ENCODE data around the gene IMMP2L. TPM values are rescaled to one million over a fixed set of nuclear protein-coding genes. Genes with fewer than 3 reads are reported as not detected.

Gene IMMP2L
- polyA plus RNA-seq, 1 donor from 2014 or later: 23.2 TPM

GRCh38 chr7:111228437-111228836 lies 333.9 kb downstream of the IMMP2L start:
- Mint-ChIP-seq H3K4me1 (peaks cover 0 to 5% (median 3%) of the 10 kb centered on the region in 3 donors), H3K27me3 (no peaks in the 10 kb centered on the region), H3K4me3 (no peak overlapping the region), H3K27ac (no peak overlapping the region), H3K9me3 (no peaks in the 10 kb centered on the region), H3K36me3 (peaks cover 11% of the 10 kb centered on the region)

- H3K36me3 Mint-ChIP-seq: peaks cover 9% of the 10 kb centered on the region
- H3K9me3 Mint-ChIP-seq: no peaks in the 10 kb centered on the region
- no peak overlapping the region for H3K27ac Mint-ChIP-seq
- no peaks in the 10 kb centered on the region for H3K27me3 Mint-ChIP-seq
- no peaks in the 10 kb centered on the region for H3K4me1 Mint-ChIP-seq
- no peak overlapping the region for H3K4me3 Mint-ChIP-seq
Measured at GRCh38 chr7:111226800-111227199, 335.5 kb downstream of the IMMP2L start.

GRCh38 chr7:111224354-111225231 lies 337.7 kb downstream of the IMMP2L start:
- Mint-ChIP-seq H3K36me3 (peaks cover 3% of the 10 kb centered on the region), H3K4me1 (no peaks in the 10 kb centered on the region), H3K4me3 (no peak overlapping the region), H3K27me3 (no peaks in the 10 kb centered on the region), H3K27ac (no peak overlapping the region), H3K9me3 (no peaks in the 10 kb centered on the region)

GRCh38 chr7:111223802-111224253 lies 338.5 kb downstream of the IMMP2L start:
- Mint-ChIP-seq H3K4me1 (no peaks in the 10 kb centered on the region), H3K27me3 (no peaks in the 10 kb centered on the region), H3K4me3 (no peak overlapping the region), H3K9me3 (no peaks in the 10 kb centered on the region), H3K27ac (no peak overlapping the region), H3K36me3 (peaks cover 3% of the 10 kb centered on the region)

GRCh38 chr7:111215550-111215949 lies 346.7 kb downstream of the IMMP2L start:
- no peak overlapping the region for H3K27ac Mint-ChIP-seq
- no peaks in the 10 kb centered on the region for H3K27me3 Mint-ChIP-seq
- peaks cover 5% of the 10 kb centered on the region for H3K36me3 Mint-ChIP-seq
- H3K4me3 Mint-ChIP-seq: no peak overlapping the region
- no peaks in the 10 kb centered on the region for H3K4me1 Mint-ChIP-seq
- H3K9me3 Mint-ChIP-seq: no peaks in the 10 kb centered on the region

GRCh38 chr7:111212857-111213523 lies 349.3 kb downstream of the IMMP2L start:
- Mint-ChIP-seq H3K36me3 (peaks cover 5% of the 10 kb centered on the region), H3K27ac (no peak overlapping the region), H3K27me3 (no peaks in the 10 kb centered on the region), H3K9me3 (no peaks in the 10 kb centered on the region), H3K4me3 (no peak overlapping the region), H3K4me1 (no peaks in the 10 kb centered on the region)

GRCh38 chr7:111210996-111211395 lies 351.3 kb downstream of the IMMP2L start:
- no peaks in the 10 kb centered on the region for H3K27me3 Mint-ChIP-seq
- no peak overlapping the region for H3K4me3 Mint-ChIP-seq
- H3K4me1 Mint-ChIP-seq: peaks cover 0 to 2% (median 1%) of the 10 kb centered on the region in 3 donors
- no peaks in the 10 kb centered on the region for H3K9me3 Mint-ChIP-seq
- no peak overlapping the region for H3K27ac Mint-ChIP-seq
- H3K36me3 Mint-ChIP-seq: peaks cover 5% of the 10 kb centered on the region

- peaks cover 0 to 2% (median 1%) of the 10 kb centered on the region in 3 donors for H3K4me1 Mint-ChIP-seq
- H3K4me3 Mint-ChIP-seq: no peak overlapping the region
- no peak overlapping the region for H3K27ac Mint-ChIP-seq
Measured at GRCh38 chr7:111210043-111210442, 352.2 kb downstream of the IMMP2L start.

GRCh38 chr7:111205251-111205650 lies 357.0 kb downstream of the IMMP2L start:
- Mint-ChIP-seq H3K27me3 (no peaks in the 10 kb centered on the region), H3K4me3 (no peak overlapping the region), H3K4me1 (peaks cover 0 to 2% (median 1%) of the 10 kb centered on the region in 3 donors), H3K36me3 (peaks cover 17% of the 10 kb centered on the region), H3K27ac (no peak overlapping the region), H3K9me3 (peaks cover 0 to 3% (median 0%) of the 10 kb centered on the region in 3 donors)

More at GRCh38 chr7:111210043-111210442, 352.2 kb downstream of the IMMP2L start:
- Mint-ChIP-seq H3K27me3 (no peaks in the 10 kb centered on the region), H3K36me3 (peaks cover 5% of the 10 kb centered on the region), H3K9me3 (no peaks in the 10 kb centered on the region)

GRCh38 chr7:111202321-111202720 lies 360.0 kb downstream of the IMMP2L start:
- no peaks in the 10 kb centered on the region for H3K27me3 Mint-ChIP-seq
- peaks cover 0 to 3% (median 0%) of the 10 kb centered on the region in 3 donors for H3K9me3 Mint-ChIP-seq
- H3K4me3 Mint-ChIP-seq: no peak overlapping the region
- H3K27ac Mint-ChIP-seq: no peak overlapping the region
- H3K4me1 Mint-ChIP-seq: peaks cover 0 to 2% (median 0%) of the 10 kb centered on the region in 3 donors
- peaks cover 18% of the 10 kb centered on the region for H3K36me3 Mint-ChIP-seq

- Mint-ChIP-seq H3K4me3 (no peak overlapping the region), H3K27ac (no peak overlapping the region), H3K4me1 (no peaks in the 10 kb centered on the region), H3K36me3 (peaks cover 16% of the 10 kb centered on the region), H3K27me3 (no peaks in the 10 kb centered on the region), H3K9me3 (peaks cover 0 to 3% (median 0%) of the 10 kb centered on the region in 3 donors)
Measured at GRCh38 chr7:111199643-111200042, 362.6 kb downstream of the IMMP2L start.

- Mint-ChIP-seq H3K4me3 (no peak overlapping the region), H3K36me3 (peaks cover 14% of the 10 kb centered on the region), H3K27ac (no peak overlapping the region), H3K9me3 (peaks cover 0 to 3% (median 0%) of the 10 kb centered on the region in 3 donors), H3K4me1 (no peaks in the 10 kb centered on the region), H3K27me3 (no peaks in the 10 kb centered on the region)
Measured at GRCh38 chr7:111198255-111198654, 364.0 kb downstream of the IMMP2L start.

- H3K9me3 Mint-ChIP-seq: no peaks in the 10 kb centered on the region
Measured at GRCh38 chr7:111196655-111197054, 365.6 kb downstream of the IMMP2L start.

GRCh38 chr7:111192614-111193413 lies 369.5 kb downstream of the IMMP2L start:
- Mint-ChIP-seq H3K36me3 (peaks cover 2% of the 10 kb centered on the region), H3K27me3 (no peaks in the 10 kb centered on the region), H3K9me3 (no peaks in the 10 kb centered on the region), H3K27ac (no peak overlapping the region), H3K4me3 (no peak overlapping the region), H3K4me1 (no peaks in the 10 kb centered on the region)

More at GRCh38 chr7:111196655-111197054, 365.6 kb downstream of the IMMP2L start:
- H3K27ac Mint-ChIP-seq: no peak overlapping the region
- H3K4me1 Mint-ChIP-seq: no peaks in the 10 kb centered on the region
- H3K36me3 Mint-ChIP-seq: peaks cover 3% of the 10 kb centered on the region
- H3K4me3 Mint-ChIP-seq: no peak overlapping the region
- no peaks in the 10 kb centered on the region for H3K27me3 Mint-ChIP-seq

- H3K27ac Mint-ChIP-seq: no peak overlapping the region
- H3K4me3 Mint-ChIP-seq: no peak overlapping the region
- H3K4me1 Mint-ChIP-seq: no peaks in the 10 kb centered on the region
- no peaks in the 10 kb centered on the region for H3K27me3 Mint-ChIP-seq
- no peaks in the 10 kb centered on the region for H3K9me3 Mint-ChIP-seq
- no peaks in the 10 kb centered on the region for H3K36me3 Mint-ChIP-seq
Measured at GRCh38 chr7:111190804-111191203, 371.5 kb downstream of the IMMP2L start.
